H9 (cell line): Measurements from ENCODE around the gene POLDIP3. TPM values are rescaled to one million over a fixed set of nuclear protein-coding genes. Genes with fewer than 3 reads are reported as not detected.

ENCODE experiments used
- DNase-seq: peaks from one replicate; pipeline ENCODE4 v3.0.0-alpha.2; 2017
- H2AFZ ChIP-seq: one replicate; pipeline ENCODE4 v1.6.1; 2013; ENCODE audit warnings: mild to moderate bottlenecking, low read length, control low read depth, moderate library complexity
- H2AK5ac ChIP-seq: 2 replicates; pipeline ENCODE4 v1.6.1; 2013; ENCODE audit warnings: low read length, control low read depth, mixed read lengths; ENCODE audit not compliant: insufficient read length
- H2BK120ac ChIP-seq: one replicate; pipeline ENCODE4 v1.6.1; 2013; ENCODE audit warnings: low read depth, mild to moderate bottlenecking, low read length, control low read depth, inconsistent platforms; ENCODE audit not compliant: poor library complexity, severe bottlenecking
- H2BK12ac ChIP-seq: 2 replicates; pipeline ENCODE4 v1.6.1; 2013; ENCODE audit warnings: low read length, control low read depth, mixed read lengths, low read depth; ENCODE audit not compliant: insufficient read length
- H2BK15ac ChIP-seq: 2 replicates; pipeline ENCODE4 v1.6.1; 2013; ENCODE audit warnings: low read depth, low read length, control low read depth
- H2BK20ac ChIP-seq: one replicate; pipeline ENCODE4 v1.6.1; 2013; ENCODE audit warnings: low read depth, mild to moderate bottlenecking, low read length, control low read depth, inconsistent platforms; ENCODE audit not compliant: poor library complexity, severe bottlenecking
- H2BK5ac ChIP-seq: 2 replicates; pipeline ENCODE4 v1.6.1; 2013; ENCODE audit warnings: low read length, control low read depth, mixed read lengths; ENCODE audit not compliant: insufficient read length
- H3K14ac ChIP-seq: 2 replicates; pipeline ENCODE4 v1.6.1; 2013; ENCODE audit warnings: low read length, control low read depth; ENCODE audit not compliant: insufficient read depth
- H3K18ac ChIP-seq: 2 replicates; pipeline ENCODE4 v1.6.1; 2013; ENCODE audit warnings: low read depth, mild to moderate bottlenecking, mixed read lengths, low read length, control low read depth; ENCODE audit not compliant: insufficient read length
- H3K23ac ChIP-seq: 2 replicates; pipeline ENCODE4 v1.6.1; 2013; ENCODE audit warnings: low read length, control low read depth, mixed read lengths, low read depth; ENCODE audit not compliant: insufficient read length
- H3K23me2 ChIP-seq: 2 replicates; pipeline ENCODE4 v1.6.1; 2013; ENCODE audit warnings: low read depth, mild to moderate bottlenecking, mixed read lengths, low read length, control low read depth; ENCODE audit not compliant: insufficient read length, poor library complexity, severe bottlenecking
- H3K27ac ChIP-seq: 2 replicates; pipeline ENCODE4 v1.5.1; 2013; ENCODE audit warnings: low read length, control low read depth, mixed read lengths, low read depth; ENCODE audit not compliant: insufficient read length
- H3K27me3 ChIP-seq: 2 replicates; pipeline ENCODE4 v1.6.1; 2013; ENCODE audit warnings: low read length, control low read depth, inconsistent platforms; ENCODE audit not compliant: insufficient read depth
- H3K4ac ChIP-seq: 2 replicates; pipeline ENCODE4 v1.6.1; 2013; ENCODE audit warnings: low read depth, mild to moderate bottlenecking, control low read depth, inconsistent platforms, low read length, moderate library complexity
- H3K4me1 ChIP-seq: 2 replicates; pipeline ENCODE4 v1.6.1; 2013; ENCODE audit warnings: low read length, control low read depth, inconsistent platforms; ENCODE audit not compliant: insufficient read depth
- H3K4me2 ChIP-seq: 2 replicates; pipeline ENCODE4 v1.6.1; 2013; ENCODE audit warnings: low read length, control low read depth, mixed read lengths; ENCODE audit not compliant: insufficient read length, insufficient read depth
- H3K56ac ChIP-seq: 2 replicates; pipeline ENCODE4 v1.6.1; 2013; ENCODE audit warnings: low read depth, mild to moderate bottlenecking, mixed read lengths, low read length, control low read depth; ENCODE audit not compliant: insufficient read length
- H3K79me1 ChIP-seq: 2 replicates; pipeline ENCODE4 v1.6.1; 2013; ENCODE audit warnings: low read depth, mild to moderate bottlenecking, moderate library complexity, low read length, control low read depth, inconsistent platforms; ENCODE audit not compliant: insufficient read depth, poor library complexity, severe bottlenecking
- H3K79me2 ChIP-seq: 2 replicates; pipeline ENCODE4 v1.6.1; 2013; ENCODE audit warnings: low read length, control low read depth, inconsistent platforms; ENCODE audit not compliant: insufficient read depth
- H3K9ac ChIP-seq: 2 replicates; pipeline ENCODE4 v1.6.1; 2013; ENCODE audit warnings: low read length, control low read depth, mixed read lengths; ENCODE audit not compliant: insufficient read length; ENCODE audit errors: extremely low read depth
- H3K9me3 ChIP-seq: one replicate; pipeline ENCODE4 v1.6.1; 2013; ENCODE audit warnings: low read depth, low read length, inconsistent platforms; ENCODE audit not compliant: control insufficient read depth
- H3T11ph ChIP-seq: one replicate; pipeline ENCODE4 v1.6.1; 2013; ENCODE audit warnings: mild to moderate bottlenecking, low read length, control low read depth, inconsistent platforms
- H4K20me1 ChIP-seq: one replicate; pipeline ENCODE4 v1.6.1; 2013; ENCODE audit not compliant: control insufficient read depth, insufficient read length, insufficient read depth
- H4K5ac ChIP-seq: 2 replicates; pipeline ENCODE4 v1.6.1; 2013; ENCODE audit warnings: low read depth, mild to moderate bottlenecking, mixed read lengths, low read length, control low read depth; ENCODE audit not compliant: insufficient read length
- H4K8ac ChIP-seq: replicated peaks from 2 replicates; pipeline ENCODE4 v1.6.1; 2013; ENCODE audit warnings: low read length, control low read depth, mixed read lengths, low read depth; ENCODE audit not compliant: insufficient read length
- H4K91ac ChIP-seq: 2 replicates; pipeline ENCODE4 v1.6.1; 2013; ENCODE audit warnings: low read depth, mild to moderate bottlenecking, moderate library complexity, mixed read lengths, low read length, control low read depth; ENCODE audit not compliant: insufficient read length
- H3K27ac Mint-ChIP-seq, 3 experiments: 2 replicates in 2 of 3; 3 replicates in 1 of 3; pipeline ENCODE4 v1.8.0; 2020 to 2021; ENCODE audit warnings: mixed read lengths in 3 of 3, mild to moderate bottlenecking in 1 of 3, moderate library complexity in 1 of 3
- H3K27me3 Mint-ChIP-seq: 2 replicates; pipeline ENCODE4 v1.8.0; 2021; ENCODE audit warnings: low read depth, mild to moderate bottlenecking, moderate library complexity, mixed read lengths
- H3K36me3 Mint-ChIP-seq, 3 experiments: 2 replicates in 2 of 3; 3 replicates in 1 of 3; pipeline ENCODE4 v1.8.0; 2020 to 2021; ENCODE audit warnings: low read depth in 3 of 3, mixed read lengths in 3 of 3; ENCODE audit not compliant: insufficient read depth in 1 of 3
- H3K4me1 Mint-ChIP-seq, 2 experiments: 2 replicates each; pipeline ENCODE4 v1.8.0; 2020; ENCODE audit warnings: mixed read lengths in 2 of 2
- H3K4me3 Mint-ChIP-seq, 2 experiments: 2 replicates in 1 of 2; 3 replicates in 1 of 2; pipeline ENCODE4 v1.8.0; 2020 to 2021; ENCODE audit warnings: mild to moderate bottlenecking in 2 of 2, mixed read lengths in 2 of 2, moderate library complexity in 1 of 2
- H3K9me3 Mint-ChIP-seq, 2 experiments: 2 replicates in 1 of 2; 3 replicates in 1 of 2; pipeline ENCODE4 v1.8.0; 2020; ENCODE audit warnings: mild to moderate bottlenecking in 2 of 2, mixed read lengths in 2 of 2, moderate library complexity in 1 of 2
- CTCF ChIP-seq: fragments of 200-600 bp; sonication (generic); conservative IDR thresholded peaks from 3 replicates; pipeline ENCODE4 v1.8.0; 2021; ENCODE audit warnings: antibody characterized with exemption, mild to moderate bottlenecking
- WGBS: extraction: QIAGEN DNeasy Blood & Tissue Kit; methylation state at CpG from one replicate; pipeline ENCODE4 v1.1.7; 2013; ENCODE audit warnings: missing lambda C conversion rate, low lambda C conversion rate, mixed read lengths; ENCODE audit not compliant: insufficient read length; ENCODE audit errors: extremely low coverage; 5-methylcytosine and 5-hydroxymethylcytosine counted together
- total RNA-seq: library from RNA; stranded (reverse); gene quantifications from 2 replicates; pipeline ENCODE4 v1.2.1, GENCODE V29; 2021

The POLDIP3 gene
- total RNA-seq, 1 experiment from 2014 or later, result 90.8 TPM

GRCh38 chr22:42582987-42583386 lies 31.7 kb downstream of the POLDIP3 start:
- Histone ChIP-seq H3K56ac (no peak overlapping the region), H4K20me1 (no peaks in the 10 kb centered on the region), H3K9ac (no peak overlapping the region), H3K9me3 (no peaks in the 10 kb centered on the region), H2BK15ac (no peak overlapping the region), H4K5ac (no peak overlapping the region), H4K91ac (no peak overlapping the region), H3K79me2 (no peaks in the 10 kb centered on the region; the same call in 1 of the 2 replicates), H3K27me3 (no peaks in the 10 kb centered on the region), H3K79me1 (no peaks in the 10 kb centered on the region), H3K4me1 (no peaks in the 10 kb centered on the region), H2BK5ac (no peak overlapping the region), H3K4me2 (no peak overlapping the region), H3K14ac (no peak overlapping the region), H2BK12ac (no peak overlapping the region), H3K27ac (no peak overlapping the region), H3T11ph (no peak overlapping the region), H2BK20ac (no peak overlapping the region), H4K8ac (no peak overlapping the region), H3K4ac (no peak overlapping the region), H2BK120ac (no peak overlapping the region), H3K23ac (no peak overlapping the region), H2AK5ac (no peak overlapping the region), H3K18ac (no peak overlapping the region), H2AFZ (no peak overlapping the region), H3K23me2 (no peaks in the 10 kb centered on the region)
- Mint-ChIP-seq H3K27ac (peak overlapping the region in 2 of 3 experiments; percentile 16 to 65; a peak in 3 of 7 replicates), H3K27me3 (no peaks in the 10 kb centered on the region), H3K9me3 (no peaks in the 10 kb centered on the region; a peak in 1 of 5 replicates), H3K36me3 (peaks cover 40 to 75% (median 57%) of the 10 kb centered on the region in 3 experiments), H3K4me3 (no peak overlapping the region; a peak in 1 of 5 replicates), H3K4me1 (peaks cover 8 to 11% of the 10 kb centered on the region in 2 experiments)
- WGBS, result no CpG with 5 or more reads among the region's 1 CpG
- DNase-seq, result no peak
- TF ChIP-seq CTCF, result no peak
